Activated CD8-positive, alpha-beta memory T cell treated with anti-CD3 and anti-CD28 coated beads, Interleukin-2, amount 50 U/mL, for 1 hour (primary cell): ENCODE measurements around the gene VAV2.

Experiments
- DNase-seq: peaks from one replicate; pipeline ENCODE4 v3.0.0-alpha.2; 2020; ENCODE audit errors: extremely low read depth

Gene VAV2

DNA sequence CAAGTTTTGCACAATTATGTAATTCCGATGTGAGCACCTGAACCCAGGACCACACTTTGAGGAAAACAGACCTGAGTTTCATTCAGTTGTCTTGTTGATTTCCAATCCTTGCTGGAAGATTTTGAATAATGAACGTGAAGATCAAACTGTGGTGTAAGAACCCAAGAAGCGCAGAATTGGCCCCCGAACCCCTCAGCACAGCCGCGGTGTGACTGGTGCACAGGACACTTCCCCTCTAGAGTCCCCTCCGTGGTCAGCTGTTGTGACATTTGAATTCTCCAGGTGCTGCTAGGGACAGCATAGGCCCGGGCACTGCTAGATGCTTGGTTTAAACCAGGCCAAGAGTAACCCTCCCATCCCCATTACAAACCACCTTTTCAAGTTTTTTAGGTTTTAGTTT lies 34.9 kb upstream of the VAV2 start:
- DNase-seq: no peak

DNA sequence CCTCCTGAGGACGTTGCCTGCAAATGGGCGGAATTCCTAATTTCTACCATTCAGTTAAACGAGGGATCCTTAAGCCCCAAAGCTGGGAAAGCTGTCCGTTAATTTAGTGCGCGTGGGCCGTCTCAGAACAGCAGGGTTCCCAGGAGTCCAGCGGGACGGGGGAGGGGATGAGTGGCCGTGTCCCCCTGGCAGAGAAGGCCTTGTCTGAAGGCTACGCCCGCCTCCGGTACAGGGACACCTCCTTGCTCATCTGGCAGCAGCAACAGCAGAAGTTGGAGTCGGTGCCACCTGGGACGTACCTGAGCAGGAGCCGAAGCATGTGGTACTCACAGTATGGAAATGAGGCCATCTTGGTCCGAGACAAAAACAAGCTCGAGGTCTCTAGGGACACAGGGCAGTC lies 34.5 kb upstream of the VAV2 start:
- DNase-seq: no peak

DNA sequence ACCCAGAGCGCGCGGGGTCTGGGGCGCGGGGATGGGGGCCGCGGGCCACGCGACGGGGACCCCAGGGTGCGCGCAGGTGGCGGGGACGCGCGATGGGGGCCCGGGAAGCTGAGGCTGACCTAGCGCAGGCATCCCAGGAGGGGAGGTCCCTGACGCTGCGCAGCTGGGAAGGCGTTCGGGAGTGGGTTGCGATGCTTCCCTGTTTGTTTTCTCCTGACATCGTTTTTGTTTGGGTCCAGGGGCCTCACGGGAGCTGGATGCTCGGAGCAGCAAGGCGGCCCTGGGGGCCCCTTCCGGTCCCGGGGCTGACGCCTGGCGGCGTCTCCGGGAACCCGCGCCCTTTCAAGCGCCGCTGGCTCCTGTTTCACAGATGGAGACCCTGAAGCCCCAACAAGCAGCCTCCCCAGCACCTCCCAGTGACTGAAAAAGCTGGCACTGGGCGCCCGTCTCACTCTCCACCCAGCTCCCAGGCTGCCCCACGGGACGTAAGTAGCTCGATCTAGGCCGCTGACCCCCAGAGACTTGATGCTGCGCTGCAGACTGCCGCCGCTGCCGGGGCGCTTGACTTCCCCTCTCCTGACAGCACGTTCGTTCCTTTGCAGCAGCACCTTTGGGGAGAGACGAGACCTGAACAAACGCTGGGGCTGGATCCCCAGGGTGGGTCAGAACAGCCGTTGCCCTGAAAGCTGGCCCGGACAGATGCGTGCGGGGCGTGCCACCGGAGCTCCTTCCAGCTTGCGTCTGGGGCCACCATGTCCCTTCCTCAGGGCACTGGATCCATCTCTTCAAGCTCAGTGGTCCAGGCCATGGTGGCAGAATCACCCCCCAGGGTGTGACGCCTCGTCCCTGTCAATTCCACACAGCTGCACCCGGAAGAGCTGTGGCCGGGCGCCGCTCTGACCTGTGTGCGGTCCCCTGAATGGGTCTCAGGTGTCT lies 33.8 kb upstream of the VAV2 start:
- DNase-seq: no peak

DNA sequence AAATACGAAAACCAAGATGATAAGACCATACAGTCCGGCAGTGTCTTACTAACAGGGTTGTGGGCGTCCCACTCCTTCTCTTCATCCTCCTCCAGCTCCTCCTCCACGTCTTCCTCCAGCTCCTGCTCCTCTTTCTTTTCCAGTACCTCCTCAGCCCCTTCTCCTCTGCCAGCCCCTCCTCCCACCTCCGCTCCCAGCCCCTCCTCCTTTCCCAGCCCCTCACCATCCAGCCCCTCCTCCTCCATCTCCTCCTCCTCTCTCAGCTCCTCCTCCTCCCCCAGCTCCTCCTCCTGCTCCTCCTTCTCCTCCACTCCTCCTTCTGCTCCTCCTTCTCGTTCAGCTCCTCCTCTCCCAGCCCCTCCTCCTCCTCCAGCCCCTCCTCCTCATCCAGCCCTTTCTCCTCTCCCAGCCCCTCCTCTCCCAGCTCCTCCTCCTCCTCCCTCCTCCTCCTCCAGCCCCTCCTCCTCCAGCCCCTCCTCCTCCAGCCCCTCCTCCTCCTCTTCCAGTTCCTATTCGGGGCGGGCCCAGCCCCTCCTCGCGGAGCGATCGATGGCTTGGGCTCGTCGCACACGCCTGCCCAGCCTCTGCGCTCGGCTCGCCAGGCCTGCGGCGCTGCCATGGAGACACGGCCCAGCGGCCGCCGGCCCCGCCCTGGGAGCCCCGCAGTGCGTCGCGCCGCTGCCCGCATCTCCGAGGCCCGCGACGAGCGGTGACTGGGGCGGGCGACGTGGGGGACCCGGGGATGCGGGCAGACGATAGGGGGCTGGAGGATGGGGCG lies 32.9 kb upstream of the VAV2 start, which contains the start of gene BRD3OS:
Gene BRD3OS, plus strand, starts transcription at position 654 of the 778 bp plus-strand sequence. CDS start 1,267 bp downstream, outside the sequence.
- peak; percentile 79 for DNase-seq

DNA sequence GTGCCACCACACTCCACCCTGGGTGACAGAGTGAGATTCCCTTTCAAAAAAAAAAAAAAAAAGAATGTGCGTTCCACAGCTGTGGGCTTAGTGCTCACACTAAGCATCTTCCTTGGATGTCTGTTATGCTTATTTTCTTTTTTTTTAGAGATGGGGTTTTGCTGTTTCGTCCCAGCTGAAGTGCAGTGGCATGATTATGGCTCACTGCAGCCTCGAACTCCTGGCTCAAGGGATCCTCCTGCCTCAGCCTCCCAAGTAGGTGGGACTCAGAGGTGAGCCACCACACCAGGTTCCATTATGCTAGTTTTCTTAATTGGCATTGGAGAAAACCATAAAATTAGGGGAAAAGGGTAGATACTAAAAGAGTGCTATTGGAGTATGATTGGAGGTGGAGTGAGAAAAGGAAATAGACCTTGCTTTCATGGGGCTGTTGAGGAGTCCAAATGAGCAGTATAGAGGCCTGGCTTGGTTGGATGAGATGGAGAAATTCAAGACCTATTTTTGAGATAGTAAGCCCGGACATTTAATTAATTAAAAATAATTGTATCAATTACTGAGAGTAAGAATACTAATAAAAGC lies 32.2 kb upstream of the VAV2 start:
- no peak for DNase-seq

DNA sequence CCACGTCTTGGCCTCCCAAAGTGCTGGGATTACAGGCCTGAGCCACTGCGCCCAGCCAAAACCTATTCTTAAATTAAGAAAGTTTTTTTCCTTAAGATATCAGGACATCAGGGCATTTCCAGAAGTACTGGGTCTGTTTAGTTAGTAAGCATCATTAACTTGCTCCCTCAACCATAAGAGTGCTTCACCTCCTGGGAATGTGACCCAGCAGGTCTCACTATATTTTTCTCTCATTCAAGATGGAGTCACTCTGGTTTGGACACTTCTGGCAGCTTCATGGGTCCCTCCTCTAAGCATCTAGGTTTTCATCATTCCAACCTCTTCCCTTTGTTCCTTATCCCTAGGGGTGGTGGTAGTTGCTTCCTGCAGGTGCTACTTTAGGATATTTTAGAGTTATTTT lies 22.8 kb upstream of the VAV2 start:
- no peak for DNase-seq

DNA sequence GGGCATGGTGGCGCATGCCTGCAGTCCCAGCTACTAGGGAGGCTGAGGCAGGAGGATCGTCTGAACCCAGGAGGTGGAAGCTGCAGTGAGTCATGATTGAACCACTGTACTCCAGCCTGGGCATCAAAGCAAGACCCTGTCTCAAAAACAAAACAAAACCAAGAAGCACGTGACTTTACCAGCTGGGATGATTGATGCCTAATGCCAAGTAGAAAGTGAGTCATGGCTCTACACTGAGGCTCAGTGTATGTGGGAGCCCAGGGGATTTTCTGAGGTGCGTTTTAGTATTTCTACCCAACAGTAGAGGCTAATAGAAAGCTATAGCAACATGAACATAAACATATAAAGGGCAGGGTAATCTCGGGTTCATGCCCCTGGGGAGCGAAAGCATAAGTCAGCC lies 19.3 kb upstream of the VAV2 start:
- DNase-seq: no peak

DNA sequence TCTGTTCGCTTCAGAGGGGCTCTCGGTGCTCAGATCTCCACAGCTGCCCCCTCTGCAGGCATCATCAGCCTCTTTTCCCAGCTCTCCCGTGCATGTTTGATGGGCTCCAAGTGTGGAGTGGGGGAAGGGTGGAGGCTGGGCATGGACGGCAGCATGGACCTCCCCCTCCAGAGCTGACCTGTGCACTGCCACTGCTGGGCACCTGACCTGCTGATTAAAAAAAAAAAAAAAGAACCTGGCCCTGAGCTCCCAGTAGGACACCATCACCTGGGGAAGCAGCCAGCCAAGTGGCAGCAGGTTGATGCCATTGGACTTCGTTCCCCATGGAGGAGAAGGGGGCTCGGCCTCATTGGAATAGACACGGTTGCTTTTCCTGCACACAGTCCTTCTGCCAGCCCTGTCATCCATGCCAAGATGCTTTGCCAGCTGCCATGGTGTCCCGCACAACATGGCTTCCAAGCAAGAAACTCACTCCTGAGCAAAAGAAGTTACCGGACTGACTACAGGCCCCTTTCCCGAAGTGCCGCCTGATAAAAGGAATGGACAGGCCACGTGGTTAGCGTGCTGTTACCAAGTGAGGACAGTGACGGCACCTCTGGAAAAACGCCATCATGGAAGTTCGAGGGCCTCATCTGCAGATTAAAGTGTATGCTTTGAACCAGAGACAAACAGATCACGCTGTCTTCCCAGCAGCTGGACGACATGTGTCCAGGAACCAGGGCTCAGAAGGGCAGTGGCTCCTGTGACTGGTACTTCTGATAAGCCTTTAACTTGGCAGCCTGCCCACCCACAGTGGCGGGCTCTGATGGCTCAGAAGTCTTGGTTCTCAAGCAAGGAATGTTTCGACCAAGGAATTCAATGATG lies 18.4 kb upstream of the VAV2 start:
- DNase-seq: no peak

DNA sequence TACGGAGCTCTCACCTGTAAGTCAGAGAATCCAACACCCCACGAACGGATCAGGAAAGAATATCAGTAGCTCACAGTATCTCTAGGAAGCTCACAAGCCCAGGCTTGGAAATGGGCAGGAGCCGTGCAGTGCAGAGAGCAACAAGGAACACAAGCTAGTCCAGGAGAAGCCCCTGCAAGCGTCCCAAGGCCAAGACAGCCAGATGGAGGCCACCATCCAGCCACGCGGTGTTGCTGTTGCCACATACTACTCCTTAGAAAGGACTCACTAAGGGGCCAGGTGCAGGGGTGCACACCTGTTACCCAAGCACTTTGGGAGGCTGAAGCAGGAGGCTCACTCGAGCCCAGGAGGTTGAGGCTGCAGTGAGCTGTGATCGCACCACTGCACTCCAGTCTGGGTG lies 15.4 kb upstream of the VAV2 start:
- no peak for DNase-seq

DNA sequence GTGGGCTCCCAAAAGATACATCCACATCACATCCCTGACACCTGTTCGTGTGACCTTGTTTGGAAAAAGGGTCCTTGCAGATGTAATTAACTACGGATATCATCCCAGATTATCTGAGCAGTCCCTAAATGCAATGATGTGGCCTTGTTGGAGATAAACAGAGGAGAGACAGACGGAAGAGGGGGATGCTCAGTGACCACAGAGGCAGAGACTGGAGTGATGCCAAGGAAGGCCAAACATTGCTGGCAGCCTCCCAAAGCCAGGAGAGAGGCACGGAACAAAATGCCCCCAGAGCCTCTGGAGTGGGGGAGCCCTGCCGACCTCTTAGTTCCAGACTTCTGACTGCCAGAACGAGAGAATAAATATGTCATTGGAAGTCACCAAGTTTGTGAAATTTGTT lies 15.0 kb upstream of the VAV2 start:
- DNase-seq: no peak

DNA sequence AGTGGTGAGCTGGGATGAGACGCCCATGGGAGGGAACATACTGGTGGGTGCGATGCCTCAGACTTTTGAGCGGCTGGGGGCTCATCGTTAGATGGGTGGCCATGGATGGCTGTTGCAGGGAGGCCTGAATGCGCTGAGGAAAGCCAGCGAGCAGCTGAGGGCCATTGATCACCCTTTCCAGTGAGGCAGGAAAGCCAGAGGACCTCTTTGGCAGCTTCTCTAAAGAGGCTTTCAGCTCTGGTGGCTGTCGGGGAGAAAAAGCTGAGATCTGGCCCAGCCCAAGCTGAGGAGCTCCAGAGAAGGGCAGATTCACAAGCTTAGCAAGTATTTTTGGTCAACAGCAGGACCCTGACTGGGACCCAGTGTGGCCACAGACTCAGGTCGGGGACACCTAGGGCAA lies 13.3 kb upstream of the VAV2 start:
- no peak for DNase-seq

DNA sequence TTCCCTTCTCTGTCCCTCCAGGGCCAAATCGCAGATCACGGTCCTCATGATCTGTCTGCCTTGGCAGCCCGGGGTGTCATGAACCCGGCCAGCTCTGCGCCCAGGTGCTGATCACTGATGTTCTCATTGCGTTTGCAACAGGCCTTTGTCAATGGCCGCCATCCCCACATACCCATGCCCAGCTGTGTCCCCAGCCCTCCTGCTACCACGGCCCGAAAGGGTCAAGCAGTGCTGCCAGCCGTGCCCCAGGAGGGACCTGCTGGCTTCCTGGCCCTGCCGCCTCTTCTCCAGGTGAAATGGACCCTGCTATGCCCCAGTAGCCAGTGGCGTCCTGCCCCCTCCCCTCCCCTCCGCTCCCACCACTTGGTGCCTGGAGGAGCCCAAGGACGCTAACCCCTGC lies 12.8 kb upstream of the VAV2 start:
- no peak for DNase-seq

DNA sequence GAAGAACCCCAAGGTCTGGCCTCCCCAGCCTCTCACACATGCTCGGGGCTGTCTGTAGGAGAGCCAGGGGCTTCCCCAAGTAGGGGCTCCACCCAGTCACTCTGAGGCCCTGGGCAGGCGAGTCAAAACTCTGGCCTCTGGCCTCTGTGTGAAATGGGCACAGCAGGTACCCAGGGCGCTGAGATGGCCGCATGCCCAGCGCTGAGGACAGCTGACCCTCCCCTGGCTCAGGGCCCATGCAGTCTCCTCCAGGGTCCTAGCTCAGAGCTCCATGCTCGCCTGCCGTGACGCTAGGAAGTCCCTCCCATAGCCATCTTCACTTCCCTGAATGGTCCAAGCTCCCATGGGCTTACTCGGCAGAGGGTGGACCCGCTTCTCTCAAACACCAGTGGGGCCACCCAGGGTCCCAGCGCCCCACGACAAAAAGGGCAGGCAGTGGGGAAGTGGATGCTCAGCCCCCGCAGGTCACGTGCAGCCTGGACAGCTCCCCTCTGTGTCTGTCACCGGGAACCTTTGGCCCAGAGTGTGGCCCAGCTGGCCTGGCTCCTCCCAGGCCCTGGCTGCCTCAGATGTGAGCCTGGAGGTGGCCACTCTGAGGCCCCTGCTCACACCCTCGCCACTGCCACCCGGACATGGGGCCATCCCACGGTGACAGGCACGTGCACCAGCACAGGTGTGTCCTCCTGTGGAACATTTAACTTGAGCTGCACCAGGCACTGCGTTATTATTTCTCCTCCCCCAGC lies 12.2 kb upstream of the VAV2 start:
- no peak for DNase-seq

DNA sequence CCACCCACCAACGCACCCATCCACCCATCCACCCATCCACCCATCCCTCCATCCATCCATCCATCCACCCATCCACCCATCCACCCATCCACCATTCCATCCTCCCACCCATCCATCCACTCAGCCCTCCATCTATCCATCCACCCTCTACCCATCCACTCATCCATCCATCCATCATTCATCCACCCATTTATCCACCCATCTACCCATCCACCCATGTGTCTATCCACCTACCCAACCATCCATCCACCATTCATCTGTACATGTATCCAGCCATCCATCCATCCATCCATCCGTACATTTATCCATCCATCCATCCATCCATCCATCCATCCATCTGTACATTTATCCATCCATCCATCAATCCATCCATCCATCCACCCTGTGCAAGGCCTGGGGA lies 11.1 kb upstream of the VAV2 start:
- DNase-seq: no peak

DNA sequence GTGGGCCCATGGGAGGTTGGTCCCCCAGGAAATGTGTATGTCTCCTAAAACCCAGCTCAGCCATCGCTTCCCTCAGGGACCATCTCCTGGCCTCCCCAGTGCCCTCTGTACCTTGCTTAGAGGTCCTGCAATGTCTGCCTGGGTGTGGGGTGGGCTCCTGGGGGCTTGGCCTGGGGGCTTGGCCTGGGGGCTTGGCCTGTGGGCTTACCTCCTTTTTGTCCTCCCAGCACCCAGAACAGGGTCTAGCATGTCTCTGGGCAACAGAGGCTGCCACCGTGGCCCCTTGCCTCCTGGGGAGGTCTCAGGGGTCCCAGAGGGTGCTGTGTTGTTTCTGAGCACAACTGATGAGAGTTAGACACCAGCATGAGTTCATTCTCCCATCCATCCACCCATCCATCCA lies 10.7 kb upstream of the VAV2 start:
- DNase-seq: no peak

DNA sequence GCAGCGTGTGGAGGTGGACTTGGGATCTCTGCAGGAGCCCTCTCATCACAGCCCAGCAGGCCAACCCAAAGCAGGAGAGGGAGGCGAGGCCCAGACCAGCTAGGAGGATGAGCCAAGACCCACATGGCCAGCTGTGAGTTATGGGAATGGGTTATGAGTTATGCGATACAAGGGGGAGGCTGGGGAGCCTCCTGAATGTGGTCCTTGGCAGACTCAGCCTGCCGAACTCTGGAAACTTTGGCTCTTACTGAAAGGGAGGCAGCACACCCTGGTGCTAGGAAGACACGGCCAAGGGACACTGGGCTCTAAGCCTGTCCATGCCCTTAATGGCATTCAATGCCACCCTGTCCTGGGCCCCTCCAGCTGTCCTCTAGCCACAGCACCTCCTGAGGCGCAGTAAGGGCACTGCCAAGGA lies 7.7 kb upstream of the VAV2 start:
- DNase-seq: no peak

DNA sequence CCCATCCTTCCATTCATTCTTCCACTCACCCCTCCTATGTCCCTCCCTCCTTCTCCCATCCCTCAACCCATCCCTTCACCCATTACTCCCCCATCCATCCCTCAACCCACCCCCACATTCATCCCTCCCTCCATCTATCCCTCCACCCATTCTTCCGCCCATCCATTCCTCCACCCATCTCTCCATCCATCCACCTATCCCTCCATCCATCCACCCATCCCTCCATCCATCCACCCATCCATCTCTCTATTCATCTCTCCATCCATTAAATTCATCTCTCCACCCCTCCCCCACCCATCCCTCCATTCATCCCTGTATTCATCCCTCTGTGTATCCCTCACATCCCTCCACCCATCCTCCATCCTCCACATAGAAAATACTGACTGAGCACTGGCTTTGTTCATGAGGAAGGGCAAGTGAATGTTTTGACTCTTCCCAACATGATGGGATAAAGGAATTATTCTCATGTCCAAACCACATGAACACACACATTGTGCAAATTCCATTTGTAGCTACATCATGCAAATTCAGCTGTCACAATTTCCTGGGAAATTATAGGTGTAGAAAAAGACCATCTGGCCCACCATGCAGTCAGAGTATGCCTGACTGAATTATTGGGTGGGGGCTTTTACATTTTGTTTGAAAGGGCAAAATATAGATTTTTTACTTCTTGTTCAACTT lies 6.9 kb upstream of the VAV2 start:
- DNase-seq: no peak

DNA sequence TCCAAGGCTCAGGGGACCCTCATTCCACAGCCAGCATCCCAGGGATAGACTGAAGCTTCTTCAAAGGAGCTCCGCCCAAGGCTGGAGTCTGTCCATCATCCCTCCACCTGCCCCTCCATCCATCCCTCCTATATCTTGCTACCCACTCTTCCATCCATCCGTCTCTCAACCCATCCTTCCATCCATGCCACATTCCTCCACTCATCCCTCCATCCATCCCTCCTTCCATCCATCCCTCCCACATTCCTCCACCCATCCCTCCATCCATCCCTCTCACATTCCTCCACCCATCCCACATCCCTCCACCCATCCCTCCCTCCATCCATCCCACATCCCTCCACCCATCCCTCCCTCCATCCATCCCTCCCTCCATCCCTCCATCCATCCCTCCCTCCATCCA lies 5.5 kb upstream of the VAV2 start:
- no peak for DNase-seq

DNA sequence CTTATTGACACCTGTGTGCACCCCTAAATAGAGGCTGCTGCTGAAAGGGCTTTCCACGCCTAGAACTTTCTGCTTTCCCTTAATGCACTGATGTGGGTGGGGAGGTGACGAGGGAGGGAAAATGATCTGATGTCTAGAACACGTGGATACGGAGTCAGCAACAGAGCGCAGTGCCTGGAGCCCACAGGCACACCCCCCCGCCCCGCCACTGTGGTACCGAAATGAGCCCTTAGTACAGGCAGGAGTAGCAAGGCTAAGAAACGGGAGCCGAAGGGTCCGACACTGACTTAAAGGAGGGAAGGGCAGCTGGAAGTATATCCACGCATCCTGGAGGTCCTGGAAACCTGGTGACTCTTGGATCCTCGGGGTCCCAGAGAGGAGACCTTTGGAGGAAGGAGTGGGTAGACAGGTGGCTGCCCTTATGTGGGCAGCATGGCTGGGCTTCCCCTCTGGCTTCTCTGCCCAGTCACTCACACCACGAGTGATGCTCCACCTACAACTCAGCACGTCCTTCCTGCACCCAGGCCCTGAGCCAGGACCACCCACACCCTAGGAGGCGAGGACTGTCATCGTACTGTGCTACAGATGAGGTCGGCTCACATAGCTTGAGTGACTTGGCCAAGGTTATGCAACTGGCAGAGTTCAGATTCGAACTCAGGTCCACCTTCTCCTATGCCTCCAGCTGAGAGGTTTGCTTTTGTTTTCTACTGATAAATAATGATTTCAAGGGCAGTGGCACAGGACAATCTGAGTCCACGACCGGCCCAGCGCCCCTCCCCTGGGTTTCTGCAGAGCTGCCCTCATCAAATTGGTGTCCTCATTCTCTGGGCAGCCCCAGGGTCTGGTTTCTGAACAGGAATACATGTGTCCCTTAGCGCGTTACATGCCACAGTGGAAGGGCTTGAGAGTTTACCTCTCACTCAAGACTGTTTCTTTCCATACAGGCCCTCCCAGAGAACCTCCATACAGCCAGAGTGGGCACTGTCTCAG lies 4.7 kb upstream of the VAV2 start:
- DNase-seq: no peak
